Measurements from ENCODE around the gene DNM1. TPM values are rescaled to one million over a fixed set of nuclear protein-coding genes. Genes with fewer than 3 reads are reported as not detected.

Gene DNM1
- total RNA-seq, 1 donor from 2014 or later, result 276 TPM

- DNase-seq, result no peak
- peaks cover 12% of the 10 kb centered on the region for H3K9me3 Mint-ChIP-seq (ENCODE audit: unreplicated experiment)
- no peak overlapping the region for H3K27ac Mint-ChIP-seq (ENCODE audit: unreplicated experiment)
- no peak for TF ChIP-seq CTCF (IDR thresholded peaks at IDR 0.05; ENCODE audit: partially characterized antibody, unreplicated experiment)
- no peak overlapping the region for H3K4me3 Mint-ChIP-seq (ENCODE audit: unreplicated experiment)
- H3K4me1 Mint-ChIP-seq (ENCODE audit: low read depth, unreplicated experiment), result peaks cover 6% of the 10 kb centered on the region
- H3K36me3 Mint-ChIP-seq (ENCODE audit: unreplicated experiment), result no peaks in the 10 kb centered on the region
- H3K27me3 Mint-ChIP-seq (ENCODE audit: unreplicated experiment), result peaks cover 5% of the 10 kb centered on the region
Measured at GRCh38 chr9:128280084-128280622, 77.0 kb downstream of the DNM1 start.

- Mint-ChIP-seq H3K9me3 (ENCODE audit: unreplicated experiment) (peaks cover 4% of the 10 kb centered on the region), H3K27me3 (ENCODE audit: unreplicated experiment) (peaks cover 1% of the 10 kb centered on the region), H3K36me3 (ENCODE audit: unreplicated experiment) (no peaks in the 10 kb centered on the region), H3K4me3 (ENCODE audit: unreplicated experiment) (no peak overlapping the region), H3K27ac (ENCODE audit: unreplicated experiment) (no peak overlapping the region), H3K4me1 (ENCODE audit: low read depth, unreplicated experiment) (no peaks in the 10 kb centered on the region)
- TF ChIP-seq CTCF (IDR thresholded peaks at IDR 0.05; ENCODE audit: partially characterized antibody, unreplicated experiment), result no peak
- DNase-seq, result no peak
Measured at GRCh38 chr9:128282500-128282899, 79.3 kb downstream of the DNM1 start.

- no peak for TF ChIP-seq CTCF (IDR thresholded peaks at IDR 0.05; ENCODE audit: partially characterized antibody, unreplicated experiment)
- Mint-ChIP-seq H3K27me3 (ENCODE audit: unreplicated experiment) (peaks cover 4% of the 10 kb centered on the region), H3K27ac (ENCODE audit: unreplicated experiment) (no peak overlapping the region)
Measured at GRCh38 chr9:128285033-128285784, 82.0 kb downstream of the DNM1 start.

GRCh38 chr9:128286440-128286839, 83.3 kb downstream of the DNM1 start:
- no peaks in the 10 kb centered on the region for H3K4me1 Mint-ChIP-seq (ENCODE audit: low read depth, unreplicated experiment)
- no peak overlapping the region for H3K4me3 Mint-ChIP-seq (ENCODE audit: unreplicated experiment)
- peaks cover 4% of the 10 kb centered on the region for H3K27me3 Mint-ChIP-seq (ENCODE audit: unreplicated experiment)
- H3K9me3 Mint-ChIP-seq (ENCODE audit: unreplicated experiment), result peaks cover 3% of the 10 kb centered on the region
- no peak for TF ChIP-seq CTCF (IDR thresholded peaks at IDR 0.05; ENCODE audit: partially characterized antibody, unreplicated experiment)
- H3K27ac Mint-ChIP-seq (ENCODE audit: unreplicated experiment), result no peak overlapping the region
- H3K36me3 Mint-ChIP-seq (ENCODE audit: unreplicated experiment), result no peaks in the 10 kb centered on the region
- no peak for DNase-seq

More at GRCh38 chr9:128285033-128285784, 82.0 kb downstream of the DNM1 start:
- no peak for DNase-seq
- Mint-ChIP-seq H3K4me3 (ENCODE audit: unreplicated experiment) (no peak overlapping the region), H3K4me1 (ENCODE audit: low read depth, unreplicated experiment) (no peaks in the 10 kb centered on the region), H3K36me3 (ENCODE audit: unreplicated experiment) (no peaks in the 10 kb centered on the region), H3K9me3 (ENCODE audit: unreplicated experiment) (peaks cover 3% of the 10 kb centered on the region)

Measured in glutamatergic neuron (in vitro differentiated cells).